HG03139 (cell line): ENCODE data around the gene SP7.
"Not testable (repeated sequence)": the region's sequence is repeated elsewhere in the genome, so short reads cannot be mapped to it uniquely, and the experiment has no call there.

Source experiments
- ATAC-seq: cut with Tn5 transposase; IDR thresholded peaks from one replicate; pipeline ENCODE4 v1.9.1; 2021; ENCODE audit not compliant: unreplicated experiment

The SP7 gene

DNA sequence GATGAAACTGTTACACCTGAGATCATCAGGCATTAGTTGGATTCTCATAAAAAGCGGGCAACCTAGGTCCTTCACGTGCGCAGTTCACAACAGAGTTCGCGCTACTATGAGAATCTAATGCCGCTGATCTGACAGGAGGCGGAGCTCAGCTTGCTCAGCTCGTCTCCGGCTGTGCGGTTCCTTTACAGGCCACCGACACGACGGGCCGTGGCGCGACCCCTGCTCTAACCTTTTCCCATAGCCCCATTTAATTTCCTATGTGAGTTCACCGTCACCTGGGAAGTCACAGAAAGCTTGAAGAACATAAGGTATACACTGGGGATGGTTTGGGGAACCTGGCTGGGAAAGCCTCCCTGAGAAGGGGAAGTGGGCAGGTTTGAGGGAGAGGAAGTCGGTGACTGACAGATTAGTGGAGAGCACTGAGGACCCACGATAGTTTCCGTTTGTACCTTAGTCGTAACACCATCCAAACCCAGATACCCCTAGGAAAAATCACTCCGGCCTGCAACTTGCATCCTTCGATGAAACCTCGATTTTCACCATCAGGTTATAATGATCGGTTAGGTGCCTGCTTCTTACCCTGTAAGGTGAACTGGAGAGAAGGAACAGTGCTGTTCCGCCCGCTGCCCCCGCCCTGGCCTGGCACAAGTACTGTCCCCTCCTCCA lies 11.9 kb downstream of the SP7 start:
- no peak for ATAC-seq

- ATAC-seq, result no peak
Measured at GRCh38 chr12:53320352-53321195, 15.6 kb downstream of the SP7 start.

- no peak for ATAC-seq
Measured at GRCh38 chr12:53313996-53314395, 22.2 kb downstream of the SP7 start.

DNA sequence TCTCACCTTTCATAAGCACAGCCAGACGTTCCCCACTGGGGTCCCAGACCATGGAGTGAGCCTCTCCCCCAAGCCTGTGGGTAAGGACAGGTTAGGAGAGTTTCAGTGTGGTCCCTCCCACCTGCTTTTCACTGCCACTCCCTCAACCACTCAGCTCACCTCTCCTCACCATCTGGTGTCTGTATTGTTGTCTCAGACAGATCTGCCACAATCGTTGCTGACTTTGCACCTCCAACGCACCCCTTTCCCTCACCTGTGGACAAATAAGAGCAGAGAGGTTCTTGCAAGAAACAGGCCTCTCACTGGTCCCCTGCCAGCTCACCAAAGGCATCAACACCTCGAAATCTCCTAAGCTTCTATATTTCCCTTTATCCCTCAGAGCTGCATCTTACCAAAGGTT lies 27.9 kb downstream of the SP7 start:
- ATAC-seq, result no peak

- ATAC-seq, result no peak
Measured at GRCh38 chr12:53306826-53307225, 29.3 kb downstream of the SP7 start.

- ATAC-seq, result no peak
Measured at GRCh38 chr12:53302903-53303302, 33.3 kb downstream of the SP7 start.

- no peak for ATAC-seq
Measured at GRCh38 chr12:53300187-53300586, 36.0 kb downstream of the SP7 start.

DNA sequence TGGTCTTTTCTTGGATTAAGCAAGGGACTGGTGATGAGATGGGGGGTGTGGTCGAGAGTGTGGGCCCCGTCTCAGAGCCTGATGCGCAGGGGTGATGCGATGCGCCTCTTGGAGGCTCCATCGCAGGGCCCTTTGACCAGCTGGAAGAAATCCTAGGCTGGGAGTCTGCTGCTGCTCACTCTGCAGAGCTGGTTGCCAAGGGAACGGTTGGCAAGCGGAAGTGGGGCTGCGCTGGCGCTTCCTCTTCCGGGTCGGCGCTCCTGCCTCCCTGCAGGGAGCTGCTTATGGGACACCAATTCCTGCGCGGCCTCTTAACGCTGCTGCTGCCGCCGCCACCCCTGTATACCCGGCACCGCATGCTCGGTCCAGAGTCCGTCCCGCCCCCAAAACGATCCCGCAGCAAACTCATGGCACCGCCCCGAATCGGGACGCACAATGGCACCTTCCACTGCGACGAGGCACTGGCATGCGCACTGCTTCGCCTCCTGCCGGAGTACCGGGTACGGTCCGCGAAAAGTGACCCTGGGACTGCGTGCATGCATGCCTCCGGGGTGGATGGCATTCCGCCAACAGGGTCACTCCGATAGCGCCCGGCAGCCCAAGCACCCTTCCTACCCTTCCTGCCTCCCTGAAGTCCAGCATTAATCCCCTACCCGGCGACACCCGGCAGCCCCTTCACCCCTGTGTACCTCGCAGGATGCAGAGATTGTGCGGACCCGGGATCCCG lies 36.5 kb downstream of the SP7 start, which contains the start of gene MYG1:
MYG1 (plus strand) TSS at position 242 of the 727 bp plus-strand sequence; CDS start at position 285, 43 bp downstream.
- ATAC-seq, result peak; percentile 67

DNA sequence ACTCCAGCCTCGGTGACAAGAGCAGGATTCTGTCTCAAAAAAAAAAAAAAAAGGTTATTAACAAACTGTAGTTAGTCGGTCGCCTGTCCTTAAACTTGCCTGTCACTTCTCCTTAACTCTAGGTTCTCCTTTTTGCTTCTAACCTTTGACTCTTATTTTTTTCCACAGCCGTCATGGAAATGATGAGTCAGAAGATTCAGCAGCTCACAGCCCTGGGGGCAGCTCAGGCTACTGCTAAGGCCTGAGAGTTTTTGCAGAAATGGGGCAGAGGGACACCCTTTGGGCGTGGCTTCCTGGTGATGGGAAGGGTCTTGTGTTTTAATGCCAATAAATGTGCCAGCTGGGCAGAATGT lies 37.1 kb downstream of the SP7 start:
- ATAC-seq, result no peak

GRCh38 chr12:53298164-53298563 lies 38.0 kb downstream of the SP7 start:
- ATAC-seq, result no peak

GRCh38 chr12:53297106-53297505 lies 39.0 kb downstream of the SP7 start:
- ATAC-seq, result not testable (repeated sequence)

- no peak for ATAC-seq
Measured at GRCh38 chr12:53295891-53296219, 40.3 kb downstream of the SP7 start.

- peak; percentile 83 for ATAC-seq
Measured at GRCh38 chr12:53295070-53295890, 40.9 kb downstream of the SP7 start, which contains the start of gene PFDN5. PFDN5 (plus strand) TSS chr12:53295542; CDS start chr12:53295568, 26 bp downstream.

DNA sequence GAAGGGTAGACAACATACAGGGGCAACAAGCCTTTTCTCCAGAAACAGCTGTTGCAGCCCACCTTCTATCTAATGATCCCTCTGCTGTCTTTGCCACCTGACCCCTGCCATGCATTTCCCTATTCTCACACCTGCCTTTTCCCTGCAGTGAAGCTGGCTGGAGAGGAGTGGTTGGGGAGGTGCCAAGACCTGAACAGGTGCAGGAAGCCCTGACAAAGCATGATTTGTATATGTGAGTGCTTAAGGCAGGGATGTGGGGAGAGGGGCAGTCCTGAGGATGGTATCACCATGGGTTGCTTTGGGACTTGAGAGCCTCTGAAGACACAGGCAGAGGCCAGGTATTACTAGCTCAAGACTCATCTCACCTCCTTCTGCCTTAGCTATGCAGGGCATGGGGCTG lies 43.7 kb downstream of the SP7 start:
- no peak for ATAC-seq

GRCh38 chr12:53290661-53291060 lies 45.5 kb downstream of the SP7 start:
- no peak for ATAC-seq

DNA sequence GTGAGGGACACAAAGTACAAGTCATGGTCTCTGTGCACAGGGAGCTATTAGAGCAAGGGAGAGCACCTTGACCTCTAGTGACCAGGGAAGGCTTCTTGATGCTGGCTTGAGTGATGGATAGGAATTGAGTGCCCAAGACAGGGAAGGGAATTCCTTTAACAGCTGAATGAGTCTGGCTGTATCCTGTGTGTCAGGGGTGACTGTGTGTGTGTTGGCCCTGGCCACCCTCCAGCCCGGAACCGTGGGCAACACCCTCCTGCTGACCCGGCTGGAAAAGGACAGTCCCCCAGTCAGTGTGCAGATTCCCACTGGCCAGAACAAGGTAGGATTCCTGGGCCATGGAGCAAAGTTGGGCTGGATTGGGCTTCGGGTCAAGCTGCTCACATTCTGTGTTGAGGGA lies 46.3 kb downstream of the SP7 start:
- no peak for ATAC-seq

DNA sequence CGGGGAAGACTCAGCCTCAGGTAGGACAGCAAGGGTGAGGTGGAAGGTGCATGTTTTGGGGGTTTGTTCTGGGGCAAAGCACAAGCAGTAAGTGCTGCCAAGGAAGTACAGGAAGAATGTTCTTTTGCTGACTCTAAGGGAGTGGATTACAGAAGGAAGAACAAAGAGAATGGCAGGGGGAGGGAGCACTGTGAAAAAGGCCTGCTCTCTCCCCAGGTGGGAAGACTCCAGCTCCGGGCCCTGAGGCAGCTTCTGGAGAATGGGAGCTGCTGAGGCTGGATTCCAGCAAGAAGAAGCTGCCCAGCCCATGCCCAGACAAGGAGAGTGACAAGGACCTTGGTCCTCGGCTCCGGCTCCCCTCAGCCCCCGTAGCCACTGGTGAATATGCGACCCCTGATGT lies 47.8 kb downstream of the SP7 start:
- no peak for ATAC-seq

DNA sequence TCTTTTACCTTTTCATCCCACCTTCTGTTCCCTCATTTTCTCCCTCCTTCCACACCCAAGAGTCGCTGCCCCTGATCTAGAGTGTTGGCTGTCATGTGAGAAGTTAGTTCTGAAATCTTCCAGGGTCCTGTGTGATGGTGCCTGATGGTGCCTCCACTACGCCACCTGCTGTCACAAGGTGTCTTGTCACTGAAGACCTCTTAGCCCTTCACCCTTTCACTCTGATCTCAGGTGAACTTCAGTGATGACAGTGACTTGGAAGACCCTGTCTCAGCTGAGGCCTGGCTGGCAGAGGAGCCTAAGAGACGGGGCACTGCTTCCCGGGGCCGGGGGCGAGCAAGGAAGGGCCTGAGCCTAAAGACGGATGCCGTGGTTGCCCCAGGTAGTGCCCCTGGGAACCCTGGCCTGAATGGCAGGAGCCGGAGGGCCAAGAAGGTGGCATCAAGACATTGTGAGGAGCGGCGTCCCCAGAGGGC lies 48.4 kb downstream of the SP7 start:
- ATAC-seq, result no peak

DNA sequence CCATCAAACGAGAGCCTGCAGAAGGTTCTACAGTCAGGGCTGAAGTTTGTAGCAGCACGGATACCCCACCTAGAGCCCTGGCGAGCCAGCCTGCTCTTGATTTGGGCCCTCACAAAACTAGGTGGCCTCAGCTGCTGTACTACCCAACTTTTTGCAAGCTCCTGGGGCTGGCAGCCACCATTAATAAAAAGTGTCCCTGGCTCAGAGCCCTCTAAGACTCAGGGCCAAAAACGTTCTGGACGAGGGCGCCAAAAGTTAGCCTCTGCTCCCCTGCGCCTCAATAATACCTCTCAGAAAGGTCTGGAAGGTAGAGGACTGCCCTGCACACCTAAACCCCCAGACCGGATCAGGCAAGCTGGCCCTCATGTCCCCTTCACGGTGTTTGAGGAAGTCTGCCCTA lies 49.7 kb downstream of the SP7 start:
- no peak for ATAC-seq

- ATAC-seq, result no peak
Measured at GRCh38 chr12:53279888-53280498, 56.2 kb downstream of the SP7 start.
